ENCODE results near the gene FRRS1.

DNA sequence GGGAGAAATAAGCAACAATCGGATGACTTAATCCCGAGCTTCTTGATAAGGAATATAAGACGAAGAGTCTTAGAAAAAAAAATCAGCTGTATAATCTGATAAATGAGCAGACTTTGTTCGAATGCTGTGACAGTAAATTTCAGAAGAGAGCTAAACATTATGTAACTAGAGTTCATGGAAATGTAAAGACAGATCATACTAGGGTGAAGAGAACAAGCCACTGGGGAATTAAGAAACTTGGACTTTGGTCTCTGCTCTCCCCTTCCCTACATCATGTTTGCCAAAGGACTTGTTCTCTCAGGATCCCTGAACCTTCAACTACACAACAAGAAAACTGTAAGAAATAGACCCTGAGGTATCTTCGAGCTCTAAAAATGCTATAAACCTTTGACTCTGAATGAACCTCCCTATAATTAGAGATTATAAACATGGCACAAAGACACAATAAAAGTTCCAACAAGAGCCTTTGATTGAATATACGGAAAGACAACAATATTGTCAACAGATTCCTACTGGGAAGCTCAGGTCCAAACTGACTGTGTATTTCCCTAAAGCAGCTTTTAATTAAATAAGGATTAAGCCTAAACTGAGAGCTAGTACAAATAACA, 27.5 kb downstream of the FRRS1 start:
- TF ChIP-seq ZBTB21 (tag by site-specific recombination; IDR thresholded peaks at IDR 0.05), result no peak
- TF ChIP-seq MYNN (tag by site-specific recombination; IDR thresholded peaks at IDR 0.05; ENCODE audit: borderline replicate concordance), result no peak
- no peak for TF ChIP-seq EGR2 (tag by site-specific recombination; IDR thresholded peaks at IDR 0.05; ENCODE audit: low read depth)
- TF ChIP-seq, protein P1, sequence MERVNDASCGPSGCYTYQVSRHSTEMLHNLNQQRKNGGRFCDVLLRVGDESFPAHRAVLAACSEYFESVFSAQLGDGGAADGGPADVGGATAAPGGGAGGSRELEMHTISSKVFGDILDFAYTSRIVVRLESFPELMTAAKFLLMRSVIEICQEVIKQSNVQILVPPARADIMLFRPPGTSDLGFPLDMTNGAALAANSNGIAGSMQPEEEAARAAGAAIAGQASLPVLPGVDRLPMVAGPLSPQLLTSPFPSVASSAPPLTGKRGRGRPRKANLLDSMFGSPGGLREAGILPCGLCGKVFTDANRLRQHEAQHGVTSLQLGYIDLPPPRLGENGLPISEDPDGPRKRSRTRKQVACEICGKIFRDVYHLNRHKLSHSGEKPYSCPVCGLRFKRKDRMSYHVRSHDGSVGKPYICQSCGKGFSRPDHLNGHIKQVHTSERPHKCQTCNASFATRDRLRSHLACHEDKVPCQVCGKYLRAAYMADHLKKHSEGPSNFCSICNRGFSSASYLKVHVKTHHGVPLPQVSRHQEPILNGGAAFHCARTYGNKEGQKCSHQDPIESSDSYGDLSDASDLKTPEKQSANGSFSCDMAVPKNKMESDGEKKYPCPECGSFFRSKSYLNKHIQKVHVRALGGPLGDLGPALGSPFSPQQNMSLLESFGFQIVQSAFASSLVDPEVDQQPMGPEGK (tag by site-specific recombination; IDR thresholded peaks at IDR 0.05), result no peak
- TF ChIP-seq, protein P2, sequence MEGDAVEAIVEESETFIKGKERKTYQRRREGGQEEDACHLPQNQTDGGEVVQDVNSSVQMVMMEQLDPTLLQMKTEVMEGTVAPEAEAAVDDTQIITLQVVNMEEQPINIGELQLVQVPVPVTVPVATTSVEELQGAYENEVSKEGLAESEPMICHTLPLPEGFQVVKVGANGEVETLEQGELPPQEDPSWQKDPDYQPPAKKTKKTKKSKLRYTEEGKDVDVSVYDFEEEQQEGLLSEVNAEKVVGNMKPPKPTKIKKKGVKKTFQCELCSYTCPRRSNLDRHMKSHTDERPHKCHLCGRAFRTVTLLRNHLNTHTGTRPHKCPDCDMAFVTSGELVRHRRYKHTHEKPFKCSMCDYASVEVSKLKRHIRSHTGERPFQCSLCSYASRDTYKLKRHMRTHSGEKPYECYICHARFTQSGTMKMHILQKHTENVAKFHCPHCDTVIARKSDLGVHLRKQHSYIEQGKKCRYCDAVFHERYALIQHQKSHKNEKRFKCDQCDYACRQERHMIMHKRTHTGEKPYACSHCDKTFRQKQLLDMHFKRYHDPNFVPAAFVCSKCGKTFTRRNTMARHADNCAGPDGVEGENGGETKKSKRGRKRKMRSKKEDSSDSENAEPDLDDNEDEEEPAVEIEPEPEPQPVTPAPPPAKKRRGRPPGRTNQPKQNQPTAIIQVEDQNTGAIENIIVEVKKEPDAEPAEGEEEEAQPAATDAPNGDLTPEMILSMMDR (tag by site-specific recombination; IDR thresholded peaks at IDR 0.05), result no peak

All from HEK293 (cell line).